GM18499 (cell line): ENCODE results near the gene NHP2.

ENCODE experiments used
- ATAC-seq: cut with Tn5 transposase; IDR thresholded peaks from one replicate; pipeline ENCODE4 v1.9.1; 2021; ENCODE audit warnings: moderate number of reproducible peaks; ENCODE audit not compliant: insufficient read depth, unreplicated experiment

NHP2 gene

GRCh38 chr5:178177569-178177968 lies 23.9 kb upstream of the NHP2 start:
- no peak for ATAC-seq

- ATAC-seq, result no peak
Observed at GRCh38 chr5:178176791-178177190, 23.1 kb upstream of the NHP2 start.

DNA sequence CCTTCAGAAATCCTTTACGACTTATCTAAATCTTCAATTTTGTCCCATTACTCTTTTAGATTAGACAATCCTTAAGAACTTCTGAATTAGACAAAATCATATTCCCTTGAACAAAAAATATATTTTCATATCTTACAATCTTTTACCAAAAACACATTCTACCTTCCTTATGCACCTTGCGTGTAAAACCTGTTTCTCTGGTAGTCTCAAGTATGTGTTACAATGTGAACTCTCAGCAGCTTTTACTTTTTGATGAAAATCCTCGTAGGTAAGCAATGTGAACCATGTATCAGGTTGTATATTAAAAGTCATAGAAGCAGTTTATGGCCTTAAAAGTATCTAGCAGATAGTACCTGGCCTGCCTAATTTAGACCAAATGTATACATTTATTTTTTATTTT lies 20.8 kb upstream of the NHP2 start:
- ATAC-seq, result no peak

- no peak for ATAC-seq
Observed at GRCh38 chr5:178170455-178170854, 16.8 kb upstream of the NHP2 start.

GRCh38 chr5:178165581-178165980 lies 11.9 kb upstream of the NHP2 start:
- no peak for ATAC-seq

DNA sequence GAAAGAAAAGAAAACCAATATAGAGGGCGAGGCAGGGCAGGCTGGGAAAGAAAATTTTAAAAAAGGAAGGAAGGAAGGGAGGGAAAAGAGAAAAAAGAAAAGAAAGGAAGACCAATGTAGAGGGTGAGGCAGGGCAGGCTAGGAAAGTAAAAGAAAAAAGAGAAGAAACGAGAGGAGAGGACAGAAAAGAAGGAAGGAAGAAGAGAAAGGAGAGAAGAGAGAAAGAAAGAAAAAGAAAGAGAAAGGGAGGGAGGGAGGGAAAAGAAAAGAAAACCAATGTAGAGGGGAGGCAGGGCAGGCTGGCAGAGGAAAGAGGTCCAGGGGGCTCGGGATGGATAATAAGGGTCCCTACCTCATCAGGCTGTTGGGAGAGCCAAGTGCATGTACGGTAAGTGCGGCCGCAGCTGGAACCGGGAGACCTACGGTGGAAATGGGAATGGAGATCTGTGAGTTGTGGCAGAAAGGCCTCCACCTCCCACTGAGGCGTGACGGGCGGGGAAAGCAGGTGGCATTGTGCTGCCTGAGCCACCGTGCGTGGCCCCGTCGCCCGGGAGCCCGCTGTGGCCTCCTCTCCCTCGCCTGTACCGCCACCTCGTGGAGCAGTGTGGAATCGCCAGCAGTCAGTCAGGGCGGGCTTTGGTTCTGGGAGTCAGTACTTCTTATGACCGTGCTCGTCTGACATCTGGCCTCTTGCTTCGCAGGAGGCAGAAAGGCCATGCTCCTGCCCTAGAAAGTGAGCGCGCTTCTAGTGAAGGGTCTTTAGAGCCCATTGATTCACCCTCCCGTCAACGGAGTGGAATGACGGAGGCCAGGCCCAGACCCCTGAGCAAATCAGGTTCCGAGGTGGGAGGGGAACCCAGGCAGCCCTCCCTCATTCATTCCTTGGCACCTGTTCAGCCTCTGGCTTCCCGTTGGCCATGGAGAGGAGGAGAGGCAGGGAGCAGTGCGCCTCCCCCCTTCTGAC lies 10.4 kb upstream of the NHP2 start:
- ATAC-seq, result peak; percentile 80

DNA sequence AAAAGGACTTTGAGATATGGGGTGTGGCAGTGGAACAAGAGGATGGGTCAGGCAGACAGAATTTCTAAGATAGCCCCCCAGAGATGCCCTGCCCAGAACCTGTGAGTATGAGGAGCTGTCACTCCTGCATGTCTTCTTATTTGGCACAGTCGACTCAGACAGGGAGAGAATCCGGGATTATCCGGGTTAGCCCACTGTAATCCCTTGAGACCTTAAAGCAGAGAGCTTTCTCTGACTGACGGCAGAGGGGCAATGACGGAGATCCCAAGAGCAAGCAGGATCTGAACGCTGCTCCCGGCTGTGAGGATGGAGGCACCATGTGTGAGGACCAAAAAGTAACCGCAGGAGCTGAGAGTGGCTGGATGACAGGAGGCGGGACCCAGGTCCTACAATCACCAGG lies 8.8 kb upstream of the NHP2 start:
- no peak for ATAC-seq

GRCh38 chr5:178160176-178160575 lies 6.5 kb upstream of the NHP2 start:
- ATAC-seq, result no peak

GRCh38 chr5:178155065-178155464 lies 1.4 kb upstream of the NHP2 start:
- ATAC-seq, result no peak

GRCh38 chr5:178152491-178153444 lies 917 bp downstream of the NHP2 start:
- no peak for ATAC-seq

DNA sequence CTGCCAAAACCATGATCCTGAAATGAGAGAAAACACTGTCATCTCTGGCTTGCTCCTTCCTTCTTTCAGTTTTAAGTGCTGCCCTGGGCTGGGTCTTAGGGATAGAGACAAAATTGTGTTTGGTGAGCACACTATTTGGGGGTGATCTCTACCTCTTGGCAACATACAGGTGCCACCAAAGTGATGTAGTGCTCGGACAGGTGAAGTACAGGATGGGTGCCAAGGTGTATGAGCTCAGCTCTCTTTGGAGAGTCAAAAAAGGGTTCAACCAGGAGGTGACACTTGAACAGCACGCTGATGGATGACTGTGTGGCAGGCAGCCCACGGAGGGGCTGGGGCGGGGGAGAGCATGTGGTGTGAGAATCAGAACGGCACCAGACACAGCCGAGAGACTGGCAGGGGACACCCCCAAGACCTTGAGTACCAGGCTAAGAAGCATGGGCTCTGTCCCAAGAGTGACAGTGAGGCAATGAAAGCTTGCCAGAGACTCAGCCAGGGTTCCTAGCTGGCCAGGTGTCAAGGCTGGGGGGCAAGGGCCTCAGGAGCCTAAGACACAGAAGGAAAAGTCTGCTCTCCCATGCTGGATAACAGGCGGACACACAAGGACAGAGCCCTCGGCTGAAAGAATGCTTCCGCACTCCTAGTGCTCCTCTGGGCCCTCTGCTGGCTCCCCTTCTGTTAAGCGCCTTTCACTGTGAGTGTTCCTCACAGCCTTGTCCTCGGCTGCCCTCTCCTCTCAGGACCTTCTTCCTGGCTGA lies 2.5 kb downstream of the NHP2 start:
- no peak for ATAC-seq

DNA sequence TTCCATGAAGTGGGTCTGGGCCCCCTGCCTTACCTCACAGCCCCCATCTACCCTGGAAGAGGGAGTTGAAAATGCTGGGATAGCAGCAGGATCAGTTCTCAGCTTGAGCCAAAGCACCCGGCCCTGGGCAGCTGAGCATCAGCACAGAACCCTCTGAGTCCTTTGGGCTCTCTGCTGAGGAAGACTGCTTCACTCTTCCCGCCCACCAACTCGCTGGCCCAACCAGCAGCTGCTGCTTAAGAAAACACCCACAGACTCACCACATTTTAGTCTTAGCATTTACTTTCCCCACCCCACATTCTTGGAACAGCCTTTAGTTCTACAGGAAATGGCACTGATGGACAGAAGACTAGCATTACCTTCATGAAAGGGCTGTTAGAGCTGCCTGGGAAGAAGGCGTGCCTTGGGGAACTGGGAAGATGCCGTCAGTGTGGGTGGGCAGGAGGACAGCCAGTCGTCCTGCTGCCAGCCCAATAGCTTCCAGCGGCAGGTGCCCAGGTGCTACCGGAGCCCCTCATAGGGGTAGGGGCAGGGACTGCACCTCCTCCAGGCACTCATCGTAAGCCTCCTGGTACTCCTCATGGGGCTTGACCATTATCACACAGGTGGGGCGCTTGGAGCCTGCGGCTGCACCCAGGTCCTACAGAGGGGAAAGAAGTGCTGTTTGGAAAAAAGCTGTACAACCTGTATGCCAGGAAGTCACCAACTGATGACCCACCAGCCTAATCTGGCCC lies 4.3 kb downstream of the NHP2 start:
- ATAC-seq, result no peak

GRCh38 chr5:178147406-178147805 lies 6.3 kb downstream of the NHP2 start:
- no peak for ATAC-seq

DNA sequence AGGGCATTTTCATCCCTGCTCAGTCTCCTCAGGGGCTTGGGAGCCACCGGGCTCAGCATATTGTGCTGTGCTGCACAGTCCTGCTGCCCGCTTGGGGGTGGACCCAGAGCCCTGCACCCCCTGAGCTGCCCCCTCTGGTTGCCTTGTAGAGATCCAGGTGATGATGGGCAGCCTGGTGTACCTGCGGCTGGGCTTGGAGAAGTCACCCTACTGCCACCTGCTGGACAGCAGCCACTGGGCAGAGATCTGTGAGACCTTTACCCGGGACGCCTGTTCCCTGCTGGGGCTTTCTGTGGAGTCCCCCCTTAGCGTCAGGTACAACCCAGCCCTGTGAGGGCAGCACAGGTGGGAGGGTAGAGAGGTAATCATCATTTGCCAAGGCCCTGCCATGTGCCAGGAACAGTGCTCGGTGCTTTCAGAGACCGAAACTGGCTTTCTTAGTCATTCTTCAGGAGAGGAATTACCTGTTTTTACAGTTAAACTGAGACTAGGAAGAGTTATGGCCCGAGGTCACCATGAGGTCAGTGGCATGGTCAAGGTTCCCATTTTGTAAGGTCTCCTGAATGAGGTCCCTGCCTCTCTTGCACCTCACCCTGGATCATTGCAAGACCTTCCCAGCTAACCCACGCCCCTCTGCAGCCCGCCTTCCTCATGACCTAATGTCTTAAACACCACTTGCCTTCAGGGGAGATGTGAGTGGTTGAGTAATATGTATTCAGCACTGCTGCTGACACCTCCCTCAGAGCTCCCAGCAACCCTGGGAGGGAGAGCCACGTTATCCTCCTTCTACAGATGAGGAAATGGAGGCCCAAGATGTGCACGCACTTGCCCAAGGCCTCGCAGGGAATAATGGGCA lies 7.5 kb downstream of the NHP2 start:
- ATAC-seq, result no peak

GRCh38 chr5:178143901-178144300 lies 9.8 kb downstream of the NHP2 start:
- no peak for ATAC-seq

DNA sequence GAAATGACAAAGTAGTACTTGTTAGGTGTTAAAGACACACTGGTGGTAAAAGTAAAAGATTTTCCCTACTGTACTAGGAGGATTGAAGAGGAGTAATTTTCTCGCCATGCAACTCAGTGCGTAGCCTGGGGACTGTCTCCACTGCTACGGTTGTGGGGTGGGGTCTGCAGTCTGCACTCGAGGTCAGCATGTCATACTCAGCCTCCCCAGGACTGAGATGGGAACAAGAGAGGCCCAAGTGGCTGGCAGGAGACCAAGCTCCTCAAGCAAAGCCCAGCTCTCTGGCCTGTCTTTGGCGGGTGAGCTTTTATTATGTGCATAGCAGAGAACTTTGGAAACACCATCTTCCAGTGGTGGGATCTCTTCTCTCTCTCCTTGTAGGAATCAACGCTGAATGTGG lies 10.4 kb downstream of the NHP2 start:
- no peak for ATAC-seq

GRCh38 chr5:178142642-178143041 lies 11.0 kb downstream of the NHP2 start:
- ATAC-seq, result no peak

DNA sequence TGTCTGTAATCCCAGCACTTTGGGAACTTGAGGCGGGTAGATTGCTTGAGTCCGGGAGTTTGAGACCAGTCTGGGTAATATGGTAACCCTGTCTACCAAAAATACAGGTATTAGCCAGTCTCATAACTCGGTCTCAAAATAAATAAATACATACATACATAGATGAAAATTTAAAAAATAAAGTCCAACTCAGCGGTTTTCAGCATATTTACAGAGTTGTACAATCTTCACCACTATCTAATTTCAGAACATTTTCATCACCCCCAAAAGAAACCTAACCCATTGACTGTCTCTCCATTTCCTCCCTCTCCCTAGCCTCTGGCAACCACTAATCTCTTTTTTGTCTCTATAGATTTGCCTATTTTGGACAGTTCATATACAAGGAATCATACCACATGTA lies 12.1 kb downstream of the NHP2 start:
- ATAC-seq, result no peak

DNA sequence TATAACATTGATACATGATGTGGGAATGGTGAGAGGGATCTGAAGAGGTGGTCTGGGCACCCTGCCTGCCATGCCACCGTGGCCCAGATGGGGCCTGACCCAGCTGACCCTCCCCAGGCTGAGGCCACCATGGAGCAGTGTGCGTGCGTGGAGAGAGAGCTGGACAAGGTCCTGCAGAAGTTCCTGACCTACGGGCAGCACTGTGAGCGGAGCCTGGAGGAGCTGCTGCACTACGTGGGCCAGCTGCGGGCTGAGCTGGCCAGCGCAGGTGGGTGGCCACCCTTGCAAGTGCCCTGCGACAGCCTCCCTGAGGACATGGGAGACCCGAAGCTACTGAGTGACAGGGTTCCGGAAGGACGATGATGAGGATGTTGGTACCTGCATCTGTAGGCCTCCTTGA lies 15.7 kb downstream of the NHP2 start:
- no peak for ATAC-seq
